C4-2B (cell line): ENCODE measurements around the gene UPF2.
"Not testable (repeated sequence)": the region's sequence is repeated elsewhere in the genome, so short reads cannot be mapped to it uniquely, and the experiment has no call there.

ENCODE experiments used
- H3K27ac ChIP-seq: fragments of 450-650 bp; 2 replicates; pipeline ENCODE4 v1.5.1; 2017
- CTCF ChIP-seq: fragments of 450-650 bp; conservative IDR thresholded peaks from 2 replicates; pipeline ENCODE4 v1.5.1; 2017; ENCODE audit warnings: mild to moderate bottlenecking
- ZFX ChIP-seq: fragments of 450-650 bp; IDR thresholded peaks from 2 replicates; pipeline ENCODE4 v1.6.1; 2017

UPF2 gene

GRCh38 chr10:12042797-12043651 is at the start of gene UPF2:
Gene UPF2, minus strand, starts transcription at chr10:12042809. Its CDS starts 7,386 bp downstream, at chr10:12035423.
- H3K27ac ChIP-seq = peak within 1 kb of the TSS; percentile 98
- TF ChIP-seq ZFX (no peak), CTCF (no peak)

GRCh38 chr10:12091421-12091820 is 48.8 kb upstream of the UPF2 start:
- no peak overlapping the region for H3K27ac ChIP-seq
- TF ChIP-seq CTCF = no peak
- no peak for TF ChIP-seq ZFX

GRCh38 chr10:12088919-12089318 is 46.3 kb upstream of the UPF2 start:
- TF ChIP-seq ZFX (no peak), CTCF (no peak)
- H3K27ac ChIP-seq = no peak overlapping the region

- H3K27ac ChIP-seq = no peak overlapping the region
- TF ChIP-seq CTCF = no peak
- TF ChIP-seq ZFX = no peak
Observed at GRCh38 chr10:12081879-12082557, 39.4 kb upstream of the UPF2 start.

GRCh38 chr10:12081470-12081869 is 38.9 kb upstream of the UPF2 start:
- TF ChIP-seq CTCF (no peak), ZFX (no peak)
- H3K27ac ChIP-seq = no peak overlapping the region

- H3K27ac ChIP-seq = no peak overlapping the region
- TF ChIP-seq CTCF = no peak
Observed at GRCh38 chr10:12077580-12078180, 35.1 kb upstream of the UPF2 start.

- no peak for TF ChIP-seq ZFX
- TF ChIP-seq CTCF = no peak
- no peak overlapping the region for H3K27ac ChIP-seq
Observed at GRCh38 chr10:12073526-12073925, 30.9 kb upstream of the UPF2 start.

- not testable (repeated sequence) for H3K27ac ChIP-seq
Observed at GRCh38 chr10:12071441-12071840, 28.8 kb upstream of the UPF2 start.
